Adrenal gland (tissue), 5 donors: ENCODE results near the gene ACKR2.

Source experiments
- CTCF ChIP-seq, 6 experiments: fragments of 450-650 bp in 4 of 6; fragments of 200-600 bp in 2 of 6; sonication (generic) in 1 of 6; IDR thresholded peaks; 1 replicate in 5 of 6; 2 replicates in 1 of 6; pipeline versions ENCODE4 v1.5.1 to v1.8.0; 2016 to 2021; ENCODE audit warnings: antibody characterized with exemption in 6 of 6, mild to moderate bottlenecking in 2 of 6, moderate library complexity in 1 of 6
- POLR2A ChIP-seq, 2 donors: fragments of 450-650 bp; IDR thresholded peaks; one replicate each; pipeline ENCODE4 v1.6.1; 2017; ENCODE audit warnings: antibody characterized with exemption in 2 of 2, mild to moderate bottlenecking in 2 of 2, moderate library complexity in 1 of 2
- donor health status: DM: no; HTN: no; CAD: no.

GRCh38 chr3:42884324-42884723, 75.1 kb downstream of the ACKR2 start:
- TF ChIP-seq CTCF (IDR thresholded peaks at IDR 0.05) (no peak), POLR2A (IDR thresholded peaks at IDR 0.05) (no peak)
